Stimulated activated CD4-positive, alpha-beta T cell treated with anti-CD3 and anti-CD28 coated beads, Interleukin-1b, Interleukin-23, amount 100 ng/mL, for 24 hours (primary cell): ENCODE data around the gene SCAPER.

Experiments
- DNase-seq, 4 experiments: peaks; one replicate each; pipeline ENCODE4 v3.0.0-alpha.2; 2020; ENCODE audit warnings: low read depth in 4 of 4, low spot score in 1 of 4

Gene SCAPER

DNA sequence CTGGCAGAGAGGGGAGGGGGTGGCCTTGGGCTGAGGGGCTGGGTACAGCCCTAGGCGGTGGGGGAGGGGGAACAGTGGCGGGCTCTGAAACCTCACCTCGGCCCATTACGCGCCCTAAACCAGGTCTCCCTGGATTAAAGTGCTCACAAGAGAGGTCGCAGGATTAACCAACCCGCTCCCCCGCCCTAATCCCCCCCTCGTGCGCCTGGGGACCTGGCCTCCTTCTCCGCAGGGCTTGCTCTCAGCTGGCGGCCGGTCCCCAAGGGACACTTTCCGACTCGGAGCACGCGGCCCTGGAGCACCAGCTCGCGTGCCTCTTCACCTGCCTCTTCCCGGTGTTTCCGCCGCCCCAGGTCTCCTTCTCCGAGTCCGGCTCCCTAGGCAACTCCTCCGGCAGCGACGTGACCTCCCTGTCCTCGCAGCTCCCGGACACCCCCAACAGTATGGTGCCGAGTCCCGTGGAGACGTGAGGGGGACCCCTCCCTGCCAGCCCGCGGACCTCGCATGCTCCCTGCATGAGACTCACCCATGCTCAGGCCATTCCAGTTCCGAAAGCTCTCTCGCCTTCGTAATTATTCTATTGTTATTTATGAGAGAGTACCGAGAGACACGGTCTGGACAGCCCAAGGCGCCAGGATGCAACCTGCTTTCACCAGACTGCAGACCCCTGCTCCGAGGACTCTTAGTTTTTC lies 563.6 kb downstream of the SCAPER start:
- no peak for DNase-seq

DNA sequence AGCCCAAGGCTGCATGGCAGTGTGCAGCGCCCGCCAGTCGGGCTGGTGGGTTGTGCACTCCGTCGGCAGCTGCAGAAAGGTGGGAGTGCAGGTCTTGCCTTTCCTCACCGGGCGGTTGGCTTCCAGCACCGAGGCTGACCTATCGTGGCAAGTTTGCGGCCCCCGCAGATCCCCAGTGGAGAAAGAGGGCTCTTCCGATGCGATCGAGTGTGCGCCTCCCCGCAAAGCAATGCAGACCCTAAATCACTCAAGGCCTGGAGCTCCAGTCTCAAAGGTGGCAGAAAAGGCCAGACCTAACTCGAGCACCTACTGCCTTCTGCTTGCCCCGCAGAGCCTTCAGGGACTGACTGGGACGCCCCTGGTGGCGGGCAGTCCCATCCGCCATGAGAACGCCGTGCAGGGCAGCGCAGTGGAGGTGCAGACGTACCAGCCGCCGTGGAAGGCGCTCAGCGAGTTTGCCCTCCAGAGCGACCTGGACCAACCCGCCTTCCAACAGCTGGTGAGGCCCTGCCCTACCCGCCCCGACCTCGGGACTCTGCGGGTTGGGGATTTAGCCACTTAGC lies 564.3 kb downstream of the SCAPER start:
- DNase-seq: no peak

DNA sequence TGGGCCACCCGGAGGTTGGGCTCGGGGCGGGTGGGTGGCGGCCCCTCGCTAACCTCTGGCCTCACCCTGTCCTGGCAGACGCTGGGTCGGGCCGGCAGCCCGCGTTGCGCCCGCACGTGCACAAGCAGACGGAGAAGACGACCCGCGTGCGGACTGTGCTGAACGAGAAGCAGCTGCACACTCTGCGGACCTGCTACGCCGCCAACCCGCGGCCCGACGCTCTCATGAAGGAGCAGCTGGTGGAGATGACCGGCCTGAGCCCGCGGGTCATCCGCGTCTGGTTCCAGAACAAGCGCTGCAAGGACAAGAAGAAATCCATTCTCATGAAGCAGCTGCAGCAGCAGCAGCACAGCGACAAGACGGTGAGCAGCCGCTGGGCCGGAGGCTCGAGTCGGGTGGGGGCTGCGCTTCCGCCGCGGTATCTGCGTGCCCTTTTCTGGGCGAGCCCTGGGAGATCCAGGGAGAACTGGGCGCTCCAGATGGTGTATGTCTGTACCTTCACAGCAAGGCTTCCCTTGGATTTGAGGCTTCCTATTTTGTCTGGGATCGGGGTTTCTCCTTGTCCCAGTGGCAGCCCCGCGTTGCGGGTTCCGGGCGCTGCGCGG lies 564.8 kb downstream of the SCAPER start:
- no peak for DNase-seq

DNA sequence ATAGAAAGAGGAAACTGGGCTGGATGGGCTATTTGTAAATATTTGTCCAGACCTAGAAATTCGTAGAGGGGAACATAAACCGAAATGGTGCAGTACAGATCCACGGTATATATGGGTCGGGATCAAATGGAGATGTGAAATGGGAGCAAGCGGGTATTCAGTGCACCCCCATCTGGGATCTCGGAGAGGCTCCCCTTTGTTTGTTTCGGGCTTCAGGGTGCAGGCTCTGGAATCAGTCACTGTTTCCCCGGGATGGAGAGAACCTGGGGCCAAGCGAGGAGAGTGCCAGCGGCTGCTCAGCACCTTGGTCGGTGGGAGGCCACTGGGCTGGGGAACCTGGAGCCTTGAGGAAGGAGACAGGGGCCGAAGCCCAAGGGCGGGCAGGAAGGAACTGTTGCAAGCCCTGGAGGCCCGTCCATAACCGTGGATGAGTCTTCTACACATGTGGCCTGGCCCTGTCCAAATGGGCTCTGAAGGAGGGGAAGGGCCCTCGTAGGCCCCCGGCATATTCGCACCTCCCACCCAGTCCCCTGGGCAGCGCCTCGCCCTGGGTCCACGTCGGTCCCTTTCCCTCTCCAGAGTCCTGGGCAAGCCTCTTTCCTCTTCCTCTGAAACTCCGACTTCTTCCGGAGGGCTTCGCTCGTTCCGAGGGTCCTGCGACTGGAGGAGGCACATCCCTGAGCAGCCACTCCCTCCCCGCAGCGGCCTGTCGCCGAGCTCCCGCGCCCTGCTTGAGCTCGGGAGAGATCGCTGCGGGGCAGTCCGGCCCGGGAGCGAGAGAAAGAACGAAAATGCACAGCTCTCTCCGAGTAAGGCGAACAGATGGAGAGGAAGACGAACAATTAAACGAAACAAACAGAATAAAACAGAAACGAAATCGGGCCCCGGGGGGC lies 565.6 kb downstream of the SCAPER start:
- DNase-seq: no peak

DNA sequence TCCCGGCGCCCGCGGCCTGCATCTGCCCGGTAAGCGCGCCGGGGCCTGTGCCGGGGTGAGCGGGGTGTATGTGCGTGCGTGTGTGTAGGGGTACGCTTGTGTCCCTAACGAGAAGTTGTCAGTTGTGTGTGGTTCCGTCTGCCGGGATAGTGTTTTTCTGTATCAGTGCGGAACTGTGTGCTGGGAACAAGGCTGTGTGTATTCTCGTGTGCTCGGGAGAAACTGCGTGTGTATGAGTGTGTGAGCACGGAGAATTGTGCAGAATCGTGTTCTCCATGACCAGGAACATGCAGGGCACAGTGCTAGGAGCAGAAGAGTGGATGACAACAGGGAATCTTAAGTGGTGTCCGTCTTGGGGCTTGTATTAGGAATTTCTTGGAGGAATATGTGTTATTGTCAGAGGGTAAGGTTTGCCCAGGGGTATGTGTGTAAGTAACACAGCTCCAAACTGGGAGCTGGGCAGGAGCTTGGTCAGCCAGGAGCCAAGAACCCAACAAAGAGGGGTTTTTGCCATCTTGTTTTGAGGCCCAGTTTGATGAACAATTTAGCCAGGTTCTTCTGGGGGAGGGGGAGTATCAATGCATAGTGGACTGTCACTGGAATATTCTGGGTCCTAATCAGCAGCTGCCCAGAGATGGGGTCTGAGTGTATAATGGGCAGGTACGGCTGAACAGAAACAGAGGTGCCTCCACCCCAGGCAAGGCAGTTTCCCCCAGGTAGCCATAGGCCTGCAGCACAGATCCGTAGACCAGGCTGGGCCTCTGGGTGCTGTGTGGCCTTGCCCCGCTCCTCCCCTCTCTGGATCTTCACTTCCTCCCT lies 566.4 kb downstream of the SCAPER start:
- DNase-seq: no peak

DNA sequence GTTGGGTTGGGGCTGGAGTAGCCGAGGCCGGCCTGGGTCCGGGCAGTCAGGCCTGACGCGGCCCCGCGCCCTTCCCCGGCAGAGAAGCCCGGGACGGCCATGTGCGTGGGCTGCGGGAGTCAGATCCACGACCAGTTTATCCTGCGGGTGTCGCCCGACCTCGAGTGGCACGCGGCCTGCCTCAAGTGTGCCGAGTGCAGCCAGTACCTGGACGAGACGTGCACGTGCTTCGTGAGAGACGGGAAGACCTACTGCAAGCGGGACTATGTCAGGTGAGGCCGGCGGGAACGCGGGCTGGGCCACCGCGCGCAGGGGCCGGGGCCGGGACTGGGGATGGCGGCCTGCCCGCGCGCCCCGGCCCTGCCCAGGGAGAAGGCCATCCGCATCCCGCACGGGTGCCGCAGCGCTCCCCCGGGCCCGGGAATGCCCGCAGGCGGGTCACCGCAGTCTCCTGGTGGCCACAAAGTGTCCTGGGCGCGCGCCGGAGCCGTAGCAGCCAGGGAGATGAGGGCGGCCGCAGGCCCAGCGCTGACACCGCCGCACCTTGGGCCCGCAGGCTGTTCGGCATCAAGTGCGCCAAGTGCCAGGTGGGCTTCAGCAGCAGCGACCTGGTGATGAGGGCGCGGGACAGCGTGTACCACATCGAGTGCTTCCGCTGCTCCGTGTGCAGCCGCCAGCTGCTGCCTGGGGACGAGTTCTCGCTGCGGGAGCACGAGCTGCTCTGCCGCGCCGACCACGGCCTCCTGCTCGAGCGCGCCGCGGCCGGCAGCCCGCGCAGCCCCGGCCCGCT lies 567.2 kb downstream of the SCAPER start:
- DNase-seq: no peak

DNA sequence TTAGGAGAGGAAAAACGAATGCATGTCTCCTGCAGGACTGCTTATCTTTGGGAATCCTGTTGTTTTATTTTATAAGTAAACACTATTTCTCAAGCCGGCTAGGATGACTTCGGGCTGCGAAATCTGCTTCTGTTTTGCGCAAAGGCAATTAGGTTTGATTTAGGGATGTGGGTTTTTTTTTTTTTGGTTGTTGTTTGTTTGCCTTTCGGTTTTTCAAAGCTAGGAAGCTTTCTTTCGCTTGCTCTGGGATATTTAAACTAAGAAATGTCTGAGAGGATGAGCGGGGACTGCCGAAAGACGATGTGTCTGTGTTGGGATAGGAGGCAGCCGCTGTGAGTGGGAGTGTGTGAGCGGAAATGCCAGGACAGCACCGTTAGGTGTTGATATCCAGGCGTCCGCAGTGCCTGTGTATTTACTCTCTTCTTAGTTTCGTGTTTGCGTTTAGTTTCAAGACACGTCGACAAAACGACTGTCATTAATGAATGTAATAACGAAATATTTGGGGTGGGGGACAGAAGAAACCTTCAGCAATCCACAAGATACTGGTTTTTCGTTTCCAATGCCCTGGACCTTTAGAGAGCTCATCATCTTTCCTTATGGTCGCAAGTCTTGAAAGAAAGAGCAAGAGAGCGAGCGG lies 568.0 kb downstream of the SCAPER start:
- DNase-seq: no peak

DNA sequence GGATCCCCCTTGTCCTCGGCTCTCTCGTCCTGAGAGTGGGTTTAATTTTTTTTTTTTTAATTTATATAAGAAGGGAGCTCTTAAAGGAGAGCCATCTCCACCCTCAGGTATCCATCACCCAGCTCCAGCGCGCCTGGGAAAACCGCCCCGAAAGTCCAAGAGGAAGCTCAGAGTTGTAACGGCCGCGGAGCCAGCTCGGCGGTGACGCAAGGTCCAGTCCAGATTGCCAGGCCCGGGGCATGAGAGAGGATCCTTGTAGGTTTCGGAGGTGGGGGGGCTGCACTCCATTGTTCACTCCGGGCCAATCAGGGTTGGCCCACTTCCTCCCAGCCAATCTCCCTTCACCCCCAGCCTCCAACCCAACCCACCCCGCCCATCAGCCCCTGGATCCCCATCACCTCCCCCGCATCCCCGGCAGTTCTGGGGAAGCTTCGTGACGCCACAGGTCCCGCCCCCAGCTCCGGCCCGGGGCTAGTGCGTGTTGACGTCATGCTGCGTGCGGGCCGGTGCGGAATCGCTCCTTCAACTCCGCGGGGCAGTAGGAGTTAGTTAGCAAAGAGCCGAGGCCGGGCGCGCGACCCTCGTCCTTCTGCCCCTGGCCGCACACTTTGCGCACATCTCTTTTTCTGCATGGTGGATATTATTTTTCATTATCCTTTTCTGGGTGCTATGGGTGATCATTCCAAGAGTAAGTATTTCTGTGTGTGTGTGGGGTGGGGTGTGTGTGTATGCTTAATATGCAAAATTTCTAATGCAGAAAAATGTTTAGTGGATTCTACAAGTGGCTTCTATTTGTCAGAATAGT lies 568.7 kb downstream of the SCAPER start, which contains the start of gene ISL2:
TSS of gene ISL2 (plus strand) at position 520 of the 805 bp plus-strand sequence. CDS start at position 631, 111 bp downstream.
- peak in 1 of 4 experiments; percentile 68 for DNase-seq

DNA sequence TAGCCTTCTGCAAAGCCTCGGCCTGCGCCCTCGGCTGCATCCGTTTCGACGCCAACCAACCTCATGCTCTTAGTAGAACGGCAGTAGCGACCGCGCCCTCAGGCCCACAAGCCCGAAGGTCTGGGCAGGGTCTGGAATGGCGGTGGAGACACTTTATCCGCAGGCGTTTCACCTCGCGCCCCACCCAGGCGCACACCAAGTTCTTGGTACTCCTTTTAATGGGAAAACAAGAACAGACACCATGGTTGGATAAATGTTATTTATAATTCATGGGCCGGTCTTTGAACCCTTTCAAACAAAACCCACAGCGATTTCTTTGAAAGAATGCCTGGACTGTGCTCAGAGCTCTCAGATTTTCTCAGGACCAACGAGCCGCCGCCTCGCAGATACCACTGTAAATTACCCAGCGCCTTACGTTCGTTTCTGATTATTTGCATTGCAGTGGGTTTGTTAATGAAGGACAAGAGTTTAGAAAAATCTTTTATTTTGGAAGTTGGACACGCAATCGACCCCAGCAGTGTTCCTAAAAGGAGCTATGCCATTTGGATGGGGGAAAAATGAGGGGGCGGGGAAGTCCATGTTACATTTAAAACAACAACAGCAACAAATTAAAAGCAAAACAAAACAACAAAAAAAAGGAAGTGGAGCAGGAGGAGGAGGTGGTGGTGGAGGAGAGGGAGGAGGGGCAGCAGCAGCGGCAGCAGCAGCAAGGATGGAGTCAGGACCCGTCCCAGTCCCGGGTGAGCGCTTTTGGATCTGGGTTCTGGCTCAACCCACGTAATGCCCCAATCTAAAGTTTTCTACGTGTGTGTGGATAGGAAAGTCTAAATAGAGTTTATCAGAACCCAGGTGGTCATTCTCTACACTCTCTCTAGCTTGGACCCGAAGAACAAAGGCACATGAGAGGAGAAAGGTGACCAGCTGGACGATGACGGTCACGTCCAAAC lies 569.6 kb downstream of the SCAPER start:
- no peak for DNase-seq

DNA sequence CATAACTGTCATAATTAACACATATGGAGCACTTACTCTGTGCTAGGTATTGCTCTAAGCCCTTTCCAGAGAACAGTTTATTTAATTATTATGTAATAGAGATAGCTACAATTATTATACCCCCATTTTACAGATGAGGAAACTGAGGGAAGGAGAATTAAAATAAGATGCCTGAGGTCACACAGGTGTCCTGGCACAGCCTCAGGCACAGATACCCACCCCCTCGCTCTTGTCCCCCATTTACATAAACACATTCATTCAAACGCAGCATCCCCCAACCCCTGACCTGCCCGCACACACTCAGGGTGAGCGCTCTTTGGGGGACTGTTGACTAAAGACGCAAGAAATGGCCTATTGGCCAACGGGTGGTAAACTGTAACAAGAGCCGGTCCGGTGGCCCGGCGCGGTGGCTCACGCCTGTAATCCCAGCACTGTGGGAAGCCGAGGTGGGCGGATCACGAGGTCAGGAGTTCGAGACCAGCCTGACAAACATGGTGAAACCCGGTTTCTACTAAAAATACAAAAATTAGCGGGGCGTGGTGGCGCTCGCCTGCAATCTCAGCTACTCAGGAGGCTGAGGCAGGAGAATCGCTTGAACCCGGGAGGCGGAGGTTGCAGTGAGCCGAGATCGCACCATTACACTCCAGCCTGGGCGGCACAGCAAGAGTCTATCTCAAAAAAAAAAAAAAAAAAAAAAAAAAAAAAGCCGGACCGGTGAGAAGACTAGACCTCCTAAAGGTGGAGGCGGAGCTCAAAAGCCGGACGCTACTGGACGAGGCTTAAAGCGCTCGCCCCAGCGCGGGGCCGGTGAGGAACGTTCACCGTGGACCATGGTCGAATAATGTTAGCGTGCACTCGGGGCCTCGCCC lies 570.5 kb downstream of the SCAPER start:
- DNase-seq: no peak

DNA sequence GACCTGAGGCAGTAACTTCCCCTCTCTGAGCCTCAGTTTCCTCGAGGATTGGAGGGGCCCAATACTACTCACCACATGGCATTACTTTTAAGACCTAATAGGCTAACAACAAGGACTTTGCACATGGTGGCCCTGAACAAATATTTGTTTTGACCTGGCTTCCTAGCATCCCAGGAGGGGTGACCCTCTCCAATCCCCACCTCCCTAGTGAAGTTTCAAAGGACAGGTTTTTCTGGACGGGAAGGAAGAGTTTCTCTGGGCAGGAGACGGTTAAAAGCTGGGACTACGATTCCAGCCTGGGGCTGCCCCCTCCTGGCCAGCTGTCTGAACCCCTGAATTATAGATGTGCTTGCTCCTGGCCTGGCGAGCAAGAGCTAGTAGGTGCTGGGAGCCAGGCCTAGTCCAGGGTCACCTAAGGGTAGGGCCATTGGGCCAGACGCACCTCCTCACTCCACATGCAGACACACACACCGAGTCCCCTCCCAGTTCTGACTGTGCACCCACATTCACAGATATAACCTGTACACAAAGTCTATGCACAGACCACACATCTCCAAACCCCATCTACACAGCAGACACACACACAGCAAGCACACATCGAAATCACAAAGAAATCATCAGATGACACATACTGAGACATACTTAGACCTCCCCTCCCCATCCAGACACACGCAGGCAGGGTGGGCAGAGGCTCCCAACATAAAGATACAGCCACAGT lies 571.3 kb downstream of the SCAPER start:
- DNase-seq: no peak

DNA sequence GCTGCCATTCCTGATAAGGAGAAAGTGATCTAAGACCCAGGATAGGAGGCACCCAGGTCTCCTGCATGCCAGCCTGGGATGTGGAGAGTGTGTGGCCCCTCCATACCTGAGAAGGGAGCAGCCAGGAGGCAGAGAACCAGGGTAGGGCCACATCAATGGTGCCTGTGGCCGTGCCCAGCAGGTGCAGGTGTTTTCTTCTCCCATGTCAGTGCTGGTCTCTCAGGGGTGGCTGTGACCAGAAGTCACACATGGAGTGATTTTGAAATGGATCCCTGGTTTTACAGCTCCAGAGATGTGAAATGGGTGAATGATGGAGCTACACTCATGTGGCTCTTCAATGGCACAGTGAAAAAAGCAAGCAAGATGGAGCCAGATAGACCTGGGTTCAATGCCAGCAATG lies 571.8 kb downstream of the SCAPER start:
- no peak for DNase-seq

DNA sequence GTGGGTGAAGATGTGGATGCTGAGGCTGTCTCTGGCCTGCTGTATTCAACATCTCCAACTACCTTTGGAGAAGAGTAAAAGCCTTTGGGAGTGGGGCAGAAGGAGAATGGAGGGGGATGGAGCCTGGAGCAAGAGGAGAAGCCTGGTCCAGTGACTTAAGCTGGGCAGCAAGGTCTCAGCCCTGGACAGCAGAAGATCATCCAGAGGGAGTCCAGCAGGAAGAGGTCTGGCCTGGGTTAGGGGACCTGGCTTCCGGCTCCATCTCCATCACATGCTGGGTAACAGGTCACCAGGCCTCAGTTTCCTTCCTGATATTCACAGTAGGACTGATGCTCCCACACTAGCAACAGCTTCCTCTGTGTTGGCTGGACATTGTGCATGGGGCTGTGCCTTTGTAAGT lies 572.3 kb downstream of the SCAPER start:
- no peak for DNase-seq

DNA sequence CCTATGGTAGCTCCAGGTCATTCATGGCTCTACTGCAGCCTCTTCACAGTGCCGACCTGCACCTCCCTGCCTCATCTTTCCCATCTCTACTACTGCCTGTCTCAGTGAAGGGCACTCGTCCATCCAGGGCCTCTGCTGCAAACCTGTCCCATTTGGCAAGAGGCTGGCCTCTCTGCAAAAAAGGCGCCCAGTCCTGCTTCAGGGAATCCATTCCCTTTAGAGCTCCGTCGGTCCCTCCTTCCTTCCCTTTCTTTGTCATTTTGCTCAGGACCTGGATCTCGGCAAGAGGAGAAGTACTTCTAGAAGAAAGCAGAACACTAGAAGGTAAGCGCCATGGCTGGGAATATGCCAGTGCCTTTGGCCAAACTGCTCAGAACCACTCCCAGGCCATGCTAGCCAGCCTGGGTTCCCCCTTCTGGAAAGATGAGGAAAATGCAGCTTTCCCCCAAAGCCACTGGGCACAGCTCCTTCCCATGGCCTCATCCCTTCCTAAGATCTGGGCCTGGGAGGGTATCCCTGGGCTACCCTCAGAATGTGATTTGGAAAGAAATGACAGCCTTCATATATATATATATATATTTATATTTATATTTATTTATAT lies 575.0 kb downstream of the SCAPER start:
- no peak for DNase-seq

DNA sequence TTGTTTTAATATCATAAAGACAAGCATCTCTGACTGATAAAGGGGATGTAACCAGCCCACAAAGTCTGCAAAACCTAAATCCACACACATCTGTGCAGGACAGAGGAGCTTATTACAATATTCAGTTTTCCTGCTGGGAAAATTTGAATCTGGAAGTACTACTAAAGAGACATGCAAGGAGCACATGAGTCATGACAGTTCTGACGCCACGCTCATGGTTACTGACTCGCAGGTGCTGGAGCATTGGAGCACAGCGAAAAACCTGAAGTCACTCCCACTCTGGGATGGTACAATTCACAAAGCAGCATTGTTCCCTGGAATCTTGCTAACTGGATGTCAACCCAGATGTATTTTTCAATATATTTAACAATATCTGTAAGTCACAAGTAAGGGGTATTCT lies 576.2 kb downstream of the SCAPER start:
- DNase-seq: no peak
